SK-N-SH (cell line): Measurements from ENCODE around the gene ARRDC2. TPM values are rescaled to one million over a fixed set of nuclear protein-coding genes. Genes with fewer than 3 reads are reported as not detected.

ENCODE experiments used
- CTCF ChIA-PET: fragments of 300-600, 350-600 bp; formaldehyde crosslinking; extraction: SDS; loops from one replicate; lab custom pipeline; 2021; lab: Yijun Ruan, JAX
- POLR2A ChIA-PET: fragments of 350-600 bp; sonication (Branson Sonifier 250); formaldehyde crosslinking; extraction: SDS; loops from one replicate; lab custom pipeline; 2020; ENCODE audit warnings: antibody characterized with exemption, inconsistent platforms; lab: Yijun Ruan, JAX
- DNase-seq: peaks from one replicate; pipeline ENCODE4 v3.0.0; 2012
- H2AFZ ChIP-seq: fragments of 200-600 bp; sonication (generic); 2 replicates; pipeline ENCODE4 v1.8.1; 2016; ENCODE audit warnings: antibody characterized with exemption, mild to moderate bottlenecking, low read depth
- H3F3A ChIP-seq: fragments of 200-600 bp; sonication (generic); replicated peaks from 2 replicates; pipeline ENCODE3; 2016; ENCODE audit warnings: antibody characterized with exemption, mild to moderate bottlenecking; ENCODE audit not compliant: insufficient read depth
- H3K27ac ChIP-seq, 2 experiments: fragments of 200-500 bp in 1 of 2; fragments of 200-600 bp in 1 of 2; sonication (Bioruptor generic) in 1 of 2; sonication (generic), shearing (Covaris generic) in 1 of 2; 2 replicates each; pipeline versions ENCODE4 v1.5.1 to v1.6.1; 2014 to 2016; ENCODE audit warnings: low read depth in 2 of 2, inconsistent platforms in 1 of 2, low read length in 1 of 2, mild to moderate bottlenecking in 1 of 2, mixed read lengths in 1 of 2
- H3K27me3 ChIP-seq: fragments of 200-600 bp; sonication (generic), shearing (Covaris generic); 2 replicates; pipeline ENCODE4 v1.6.1; 2016; ENCODE audit warnings: mixed run types; ENCODE audit not compliant: insufficient read depth
- H3K36me3 ChIP-seq, 2 experiments: fragments of 200-500 bp in 1 of 2; fragments of 200-600 bp in 1 of 2; sonication (Bioruptor generic) in 1 of 2; sonication (generic) in 1 of 2; replicated peaks in 1 of 2; 2 replicates each; pipeline versions ENCODE3 to v1.5.1; 2014 to 2016; ENCODE audit warnings: low read length in 1 of 2, mild to moderate bottlenecking in 1 of 2; ENCODE audit not compliant: insufficient read depth in 2 of 2, control insufficient read depth in 1 of 2
- H3K4me1 ChIP-seq, 2 experiments: fragments of 200-500 bp in 1 of 2; fragments of 200-600 bp in 1 of 2; sonication (Bioruptor generic) in 1 of 2; sonication (generic), shearing (Covaris generic) in 1 of 2; 2 replicates each; pipeline versions ENCODE4 v1.5.1 to v1.6.1; 2014 to 2016; ENCODE audit warnings: low read depth in 1 of 2, low read length in 1 of 2, mixed run types in 1 of 2; ENCODE audit not compliant: insufficient read depth in 2 of 2, control insufficient read depth in 1 of 2
- H3K4me2 ChIP-seq: fragments of 200-600 bp; sonication (generic), shearing (Covaris generic); 2 replicates; pipeline ENCODE4 v1.6.1; 2017; ENCODE audit warnings: mixed run types
- H3K4me3 ChIP-seq, 2 experiments: fragments of 200-500 bp in 1 of 2; fragments of 200-600 bp in 1 of 2; sonication (Bioruptor generic) in 1 of 2; sonication (generic), shearing (Covaris generic) in 1 of 2; 2 replicates each; pipeline versions ENCODE4 v1.5.1 to v1.8.1; 2014 to 2016; ENCODE audit warnings: low read depth in 2 of 2, inconsistent platforms in 1 of 2, low read length in 1 of 2, mild to moderate bottlenecking in 1 of 2, mixed read lengths in 1 of 2, moderate library complexity in 1 of 2
- H3K79me2 ChIP-seq: fragments of 200-600 bp; sonication (generic); 2 replicates; pipeline ENCODE4 v1.8.1; 2017; ENCODE audit warnings: mild to moderate bottlenecking; ENCODE audit not compliant: insufficient read depth
- H3K9ac ChIP-seq: fragments of 200-600 bp; sonication (generic); 2 replicates; pipeline ENCODE4 v1.6.1; 2017; ENCODE audit warnings: mixed run types
- H3K9me2 ChIP-seq: fragments of 200-600 bp; sonication (generic); 2 replicates; pipeline ENCODE4 v1.6.1; 2017; ENCODE audit warnings: mixed run types
- H3K9me3 ChIP-seq: fragments of 200-600 bp; sonication (generic); 2 replicates; pipeline ENCODE4 v1.6.1; 2017; ENCODE audit warnings: mixed run types, mild to moderate bottlenecking, moderate library complexity
- H4K20me1 ChIP-seq: fragments of 200-600 bp; sonication (generic); 2 replicates; pipeline ENCODE4 v1.6.1; 2017; ENCODE audit warnings: mild to moderate bottlenecking, mixed run types; ENCODE audit not compliant: insufficient read depth
- CHD2 ChIP-seq: fragments of 150-350 bp; IDR thresholded peaks from 2 replicates; pipeline ENCODE4 v1.6.1; 2018; ENCODE audit warnings: low read length; ENCODE audit not compliant: partially characterized antibody
- EZH2phosphoT487 ChIP-seq: fragments of 200-600 bp; sonication (generic); IDR thresholded peaks from 2 replicates; pipeline ENCODE4 v1.6.1; 2017; ENCODE audit warnings: low read depth, mixed run types, mild to moderate bottlenecking, antibody characterized with exemption, moderate library complexity, borderline replicate concordance
- FOSL2 ChIP-seq: IDR thresholded peaks from 2 replicates; pipeline ENCODE4 v1.4.0; 2012; ENCODE audit warnings: low read depth, mild to moderate bottlenecking, moderate library complexity, borderline replicate concordance
- FOXJ3 ChIP-seq: sonication (generic); formaldehyde crosslinking; IDR thresholded peaks from 2 replicates; pipeline ENCODE4 v1.5.1; 2020; ENCODE audit warnings: mild to moderate bottlenecking, missing genetic modification reagents
- GATA2 ChIP-seq: sonication (generic); formaldehyde crosslinking; IDR thresholded peaks from 2 replicates; pipeline ENCODE4 v1.5.0; 2020; ENCODE audit warnings: mild to moderate bottlenecking, missing genetic modification reagents
- IRF3 ChIP-seq: fragments of 150-350 bp; IDR thresholded peaks from 2 replicates; pipeline ENCODE4 v1.6.1; 2016; ENCODE audit warnings: mild to moderate bottlenecking, low read depth, low read length
- RAD21 ChIP-seq: IDR thresholded peaks from 2 replicates; pipeline ENCODE4 v1.6.1; 2012; ENCODE audit warnings: mild to moderate bottlenecking, low read length
- RCOR1 ChIP-seq: fragments of 150-350 bp; IDR thresholded peaks from 2 replicates; pipeline ENCODE4 v1.6.1; 2017; ENCODE audit warnings: antibody characterized with exemption, low read length
- RXRA ChIP-seq: IDR thresholded peaks from 2 replicates; pipeline ENCODE4 v1.4.0; 2012; ENCODE audit warnings: low read depth, mild to moderate bottlenecking, borderline replicate concordance
- SIN3A ChIP-seq: IDR thresholded peaks from 2 replicates; pipeline ENCODE4 v1.6.1; 2012; ENCODE audit warnings: low read depth, mild to moderate bottlenecking, low read length, moderate library complexity, borderline replicate concordance
- SMC3 ChIP-seq: IDR thresholded peaks from 2 replicates; pipeline ENCODE4 v1.6.1; 2012; ENCODE audit warnings: low read depth, low read length, improper control_type of control experiment
- TCF12 ChIP-seq: IDR thresholded peaks from 2 replicates; pipeline ENCODE4 v1.4.0; 2012
- WGBS: methylation state at CpG from one replicate; pipeline ENCODE4 v1.1.6; 2017; ENCODE audit warnings: low lambda C conversion rate; 5-methylcytosine and 5-hydroxymethylcytosine counted together
- polyA plus RNA-seq, 3 experiments: library from polyadenylated mRNA; depleted of rRNA; stranded (reverse); fragments of >200 nt; gene quantifications; 2 replicates each; pipeline ENCODE4 v1.2.3, GENCODE V29; 2012

The ARRDC2 gene
- polyA plus RNA-seq, 1 of the 3 experiments (the other 2 are of a cell fraction), result 5.5 TPM

GRCh38 chr19:18051887-18052286 lies 43.9 kb downstream of the ARRDC2 start:
- TF ChIP-seq FOSL2 (no peak), RXRA (no peak), RAD21 (no peak), RCOR1 (no peak), SIN3A (no peak), SMC3 (no peak)
- WGBS, result 38% methylated on average over 30 of the region's 31 CpGs
- DNase-seq, result no peak
- CTCF ChIA-PET, result interaction anchor here (1.3 to 1.8 kb wide), 3 partner anchors 23 to 119 kb away, joined by 3 to 4 read pairs (median 3); partner anchors contain the start of genes ARRDC2 and CCDC124
- H4K20me1 ChIP-seq, result no peaks in the 10 kb centered on the region
- H3K27me3 ChIP-seq, result no peaks in the 10 kb centered on the region
- POLR2A ChIA-PET, result no interaction called here
- H2AFZ ChIP-seq, result no peak overlapping the region
- H3K4me3 ChIP-seq, result no peak overlapping the region
- peaks cover 7% of the 10 kb centered on the region for H3F3A ChIP-seq
- H3K9me2 ChIP-seq, result no peaks in the 10 kb centered on the region
- peaks cover 0 to 5% of the 10 kb centered on the region in 2 experiments; a peak in 1 of 4 replicates for H3K4me1 ChIP-seq
- no peaks in the 10 kb centered on the region for H3K9me3 ChIP-seq
- no peak overlapping the region for H3K9ac ChIP-seq
- no peaks in the 10 kb centered on the region for H3K79me2 ChIP-seq
- no peak overlapping the region for H3K27ac ChIP-seq
- H3K36me3 ChIP-seq, result no peaks in the 10 kb centered on the region
- no peak overlapping the region for H3K4me2 ChIP-seq

- peaks cover 2 to 5% of the 10 kb centered on the region in 2 experiments; a peak in 2 of 4 replicates for H3K4me1 ChIP-seq
- no peaks in the 10 kb centered on the region for H3K27me3 ChIP-seq
- DNase-seq, result no peak
- POLR2A ChIA-PET, result no interaction called here
- H2AFZ ChIP-seq, result no peak overlapping the region; the same call in 1 of the 2 replicates
- no peaks in the 10 kb centered on the region for H4K20me1 ChIP-seq
- H3K9ac ChIP-seq, result no peak overlapping the region
- no peaks in the 10 kb centered on the region for H3K79me2 ChIP-seq
- H3F3A ChIP-seq, result peaks cover 7% of the 10 kb centered on the region
- no peak overlapping the region for H3K4me2 ChIP-seq
- H3K9me2 ChIP-seq, result no peaks in the 10 kb centered on the region
- H3K9me3 ChIP-seq, result no peaks in the 10 kb centered on the region
- H3K4me3 ChIP-seq, result no peak overlapping the region
- H3K36me3 ChIP-seq, result no peaks in the 10 kb centered on the region
- H3K27ac ChIP-seq, result peak overlapping the region in 1 of 2 experiments; percentile 10; a peak in 1 of 4 replicates
- CTCF ChIA-PET, result interaction anchor here (1.1 to 8.9 kb wide), 4 partner anchors 45 to 115 kb away, joined by 3 to 118 read pairs (median 3); partner anchors contain the start of gene ARRDC2
- TF ChIP-seq CHD2 (no peak), FOSL2 (0 out of 2 replicates have a peak, but pooled peaks have one; percentile 9), FOXJ3 (CRISPR knock-in tag) (no peak), TCF12 (peak; percentile 12; the same call in 1 of the 2 replicates)
- WGBS, result 37% methylated on average over 9 of the region's 9 CpGs
Observed at GRCh38 chr19:18053576-18054219, 45.7 kb downstream of the ARRDC2 start.

DNA sequence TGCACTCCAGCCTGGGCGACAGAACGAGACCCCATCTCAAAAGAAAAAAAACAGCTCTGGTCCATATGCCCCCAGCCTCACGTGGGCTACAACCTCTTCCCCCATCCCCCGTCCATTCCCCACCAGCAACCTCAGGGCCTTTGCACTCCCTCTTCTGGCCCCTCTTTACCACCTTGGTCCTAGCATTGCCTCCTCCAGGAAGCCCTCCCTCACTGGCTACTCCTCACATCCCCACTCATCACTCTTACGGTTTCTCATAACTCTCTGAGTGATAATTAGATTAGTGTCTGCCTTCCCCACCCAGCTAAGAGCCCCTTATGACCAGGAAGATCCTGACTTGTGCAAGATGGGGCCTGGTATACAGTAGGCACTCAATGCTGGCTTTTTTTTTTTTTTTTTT lies 48.0 kb downstream of the ARRDC2 start:
- H4K20me1 ChIP-seq, result no peaks in the 10 kb centered on the region
- H3K9me3 ChIP-seq, result no peaks in the 10 kb centered on the region
- H3K36me3 ChIP-seq, result no peaks in the 10 kb centered on the region
- ChIA-PET POLR2A (no interaction called here), CTCF (interaction anchor here (0.5 to 8.9 kb wide), 4 partner anchors 15 to 59 kb away, joined by 3 to 118 read pairs (median 10); partner anchors contain the start of gene ARRDC2)
- H3K9ac ChIP-seq, result no peak overlapping the region
- no peak overlapping the region for H3K27ac ChIP-seq
- peaks cover 7% of the 10 kb centered on the region for H3F3A ChIP-seq
- no peaks in the 10 kb centered on the region for H3K27me3 ChIP-seq
- WGBS, result 95% methylated on average over 5 of the region's 5 CpGs
- H3K4me2 ChIP-seq, result no peak overlapping the region
- H2AFZ ChIP-seq, result no peak overlapping the region
- H3K4me1 ChIP-seq, result peaks cover 3 to 5% of the 10 kb centered on the region in 2 experiments; a peak in 2 of 4 replicates
- H3K9me2 ChIP-seq, result no peaks in the 10 kb centered on the region
- H3K4me3 ChIP-seq, result no peak overlapping the region
- no peak for DNase-seq
- no peaks in the 10 kb centered on the region for H3K79me2 ChIP-seq
- TF ChIP-seq IRF3 (no peak), FOXJ3 (CRISPR knock-in tag) (no peak), EZH2phosphoT487 (no peak), SIN3A (no peak), FOSL2 (no peak), GATA2 (CRISPR knock-in tag) (no peak)
